CD4-positive, alpha-beta T cell (primary cell): ENCODE data around the gene INPP5A. TPM values are rescaled to one million over a fixed set of nuclear protein-coding genes. Genes with fewer than 3 reads are reported as not detected.

Experiments used
- ATAC-seq: fragments of 200-7000 bp; cut with Tn5 transposase; one replicate; pipeline ENCODE4 v1.10.0; 2022; ENCODE audit warnings: mild to moderate bottlenecking; ENCODE audit not compliant: poor library complexity
- CTCF ChIA-PET: fragments of 350-600 bp; sonication (Branson Sonifier 250); formaldehyde crosslinking; loops from one replicate; lab custom pipeline; 2021; ENCODE audit warnings: antibody characterized with exemption, inconsistent platforms; lab: Charles Lee
- POLR2A ChIA-PET: fragments of 350-600 bp; sonication (Branson Sonifier 250); formaldehyde crosslinking; loops from one replicate; lab custom pipeline; 2021; ENCODE audit warnings: antibody characterized with exemption, inconsistent platforms; lab: Charles Lee
- DNase-seq, 14 experiments: peaks; one replicate each; pipeline ENCODE4 v3.0.0-alpha.2; 2013 to 2020; ENCODE audit warnings: mixed read lengths in 2 of 14
- H3K27ac ChIP-seq, 2 donors: one replicate each; pipeline versions ENCODE4 v1.5.1 to v1.7.0; 2013; ENCODE audit warnings: low read length in 2 of 2, low read depth in 1 of 2, mild to moderate bottlenecking in 1 of 2
- H3K27me3 ChIP-seq, 2 experiments: 1 replicate in 1 of 2; 2 replicates in 1 of 2; pipeline versions ENCODE4 v1.6.1 to v1.7.0; 2013; ENCODE audit warnings: low read length in 2 of 2, control low read depth in 1 of 2, mild to moderate bottlenecking in 1 of 2, moderate library complexity in 1 of 2; ENCODE audit not compliant: insufficient read depth in 2 of 2, control insufficient read depth in 1 of 2
- H3K36me3 ChIP-seq: one replicate; pipeline ENCODE4 v1.6.1; 2013; ENCODE audit warnings: low read length, control low read depth; ENCODE audit not compliant: insufficient read depth
- H3K4me1 ChIP-seq: one replicate; pipeline ENCODE4 v1.6.1; 2013; ENCODE audit warnings: low read length, control low read depth; ENCODE audit not compliant: insufficient read depth
- H3K4me3 ChIP-seq: one replicate; pipeline ENCODE4 v1.5.1; 2013; ENCODE audit warnings: mild to moderate bottlenecking, low read length, moderate library complexity
- H3K9me3 ChIP-seq, 2 experiments: 1 replicate in 1 of 2; 2 replicates in 1 of 2; pipeline versions ENCODE4 v1.6.1 to v1.7.0; 2013; ENCODE audit warnings: low read length in 2 of 2, mild to moderate bottlenecking in 2 of 2, control low read depth in 1 of 2, moderate library complexity in 1 of 2; ENCODE audit not compliant: control insufficient read depth in 1 of 2, insufficient read depth in 1 of 2
- H3K27ac Mint-ChIP-seq: one replicate; pipeline ENCODE4 v1.8.0; 2020; ENCODE audit warnings: mixed read lengths
- H3K27me3 Mint-ChIP-seq: one replicate; pipeline ENCODE4 v1.8.0; 2021; ENCODE audit warnings: mixed read lengths
- H3K36me3 Mint-ChIP-seq: one replicate; pipeline ENCODE4 v1.8.0; 2021; ENCODE audit warnings: low read depth, mixed read lengths
- H3K4me1 Mint-ChIP-seq: one replicate; pipeline ENCODE4 v1.8.0; 2021; ENCODE audit warnings: low read depth, mixed read lengths
- H3K4me3 Mint-ChIP-seq: one replicate; pipeline ENCODE4 v1.8.0; 2020; ENCODE audit warnings: mild to moderate bottlenecking, mixed read lengths
- H3K9me3 Mint-ChIP-seq: one replicate; pipeline ENCODE4 v1.8.0; 2020; ENCODE audit warnings: mixed read lengths
- intact Hi-C, 2 experiments: fragments of 100-400 bp; cut with DNase I in 1 of 2; cut with micrococcal nuclease in 1 of 2; formaldehyde crosslinking; loops; one replicate each; pipeline versions ENCODE4 v1.15.1 to v1.9.0; 2023 to 2025; cut with DNase I, micrococcal nuclease
- total RNA-seq, 174 experiments: library from RNA in 2 of 174; stranded (reverse) in 2 of 174; gene quantifications; one replicate each; pipeline ENCODE4 v1.2.3 and lab custom pipeline; 2021 to 2026
- TF ChIP-seq, protein P1 (sequence below): fragments of 200-600 bp; IDR thresholded peaks from one replicate; pipeline ENCODE4 v1.8.0; 2022; ENCODE audit warnings: antibody characterized with exemption, mild to moderate bottlenecking

INPP5A gene
- total RNA-seq, 2 experiments from 2014 or later: 22.0 to 24.8 TPM

GRCh38 chr10:132536877-132537683 lies 507 bp upstream of the INPP5A start:
- peak overlapping the region; percentile 41 for H3K4me3 ChIP-seq
- Mint-ChIP-seq H3K9me3 (no peaks in the 10 kb centered on the region), H3K36me3 (no peaks in the 10 kb centered on the region), H3K27me3 (no peaks in the 10 kb centered on the region), H3K4me3 (peak overlapping the region; percentile 92), H3K27ac (peak overlapping the region; percentile 81), H3K4me1 (peaks cover 46% of the 10 kb centered on the region)
- intact Hi-C loops: loop anchor here (2.0 to 10.0 kb wide), 12 partner anchors 14 to 840 kb away; partner anchors contain the start of genes LRRC27 (in 2 of the 2), PWWP2B (in 2 of the 2), BNIP3 (in 1 of the 2) and PAOX (in 1 of the 2)
- ChIA-PET POLR2A (interaction anchor here (1.5 to 1.6 kb wide), 2 partner anchors 14 to 90 kb away, joined by 4 to 10 read pairs; no protein-coding TSS in a partner anchor), CTCF (no interaction called here)
- peaks cover 55% of the 10 kb centered on the region for H3K4me1 ChIP-seq
- ATAC-seq (peak; percentile 84), DNase-seq (peak; percentile 99 to 100 (median 100))
- no peaks in the 10 kb centered on the region for H3K27me3 ChIP-seq
- H3K27ac ChIP-seq: peak overlapping the region in 1 of 2 donors; percentile 43
- peaks cover 0 to 4% of the 10 kb centered on the region in 2 experiments for H3K9me3 ChIP-seq
- no peaks in the 10 kb centered on the region for H3K36me3 ChIP-seq
- TF ChIP-seq, protein P1, sequence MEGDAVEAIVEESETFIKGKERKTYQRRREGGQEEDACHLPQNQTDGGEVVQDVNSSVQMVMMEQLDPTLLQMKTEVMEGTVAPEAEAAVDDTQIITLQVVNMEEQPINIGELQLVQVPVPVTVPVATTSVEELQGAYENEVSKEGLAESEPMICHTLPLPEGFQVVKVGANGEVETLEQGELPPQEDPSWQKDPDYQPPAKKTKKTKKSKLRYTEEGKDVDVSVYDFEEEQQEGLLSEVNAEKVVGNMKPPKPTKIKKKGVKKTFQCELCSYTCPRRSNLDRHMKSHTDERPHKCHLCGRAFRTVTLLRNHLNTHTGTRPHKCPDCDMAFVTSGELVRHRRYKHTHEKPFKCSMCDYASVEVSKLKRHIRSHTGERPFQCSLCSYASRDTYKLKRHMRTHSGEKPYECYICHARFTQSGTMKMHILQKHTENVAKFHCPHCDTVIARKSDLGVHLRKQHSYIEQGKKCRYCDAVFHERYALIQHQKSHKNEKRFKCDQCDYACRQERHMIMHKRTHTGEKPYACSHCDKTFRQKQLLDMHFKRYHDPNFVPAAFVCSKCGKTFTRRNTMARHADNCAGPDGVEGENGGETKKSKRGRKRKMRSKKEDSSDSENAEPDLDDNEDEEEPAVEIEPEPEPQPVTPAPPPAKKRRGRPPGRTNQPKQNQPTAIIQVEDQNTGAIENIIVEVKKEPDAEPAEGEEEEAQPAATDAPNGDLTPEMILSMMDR: no peak

- H3K9me3 Mint-ChIP-seq: no peaks in the 10 kb centered on the region
- TF ChIP-seq, protein P1: no peak
- Histone ChIP-seq H3K4me1 (peaks cover 65% of the 10 kb centered on the region), H3K4me3 (peak overlapping the region; percentile 70), H3K27me3 (no peaks in the 10 kb centered on the region), H3K27ac (peak overlapping the region; percentile 44 to 56), H3K36me3 (no peaks in the 10 kb centered on the region), H3K9me3 (no peaks in the 10 kb centered on the region)
- peaks cover 57% of the 10 kb centered on the region for H3K4me1 Mint-ChIP-seq
- no peaks in the 10 kb centered on the region for H3K36me3 Mint-ChIP-seq
- intact Hi-C loops: loop anchor here (5.0 to 10.0 kb wide), 9 partner anchors 86 to 839 kb away; partner anchors contain the start of genes LRRC27 (in 2 of the 2), BNIP3 (in 1 of the 2), PAOX (in 1 of the 2) and PPP2R2D (in 1 of the 2)
- ChIA-PET CTCF (interaction anchor here (1.5 kb wide), 1 partner anchor 13 kb away, joined by 4 read pairs; no protein-coding TSS in a partner anchor), POLR2A (interaction anchor here (1.2 kb wide), 1 partner anchor 33 kb away, joined by 3 read pairs; no protein-coding TSS in a partner anchor)
- H3K27me3 Mint-ChIP-seq: no peaks in the 10 kb centered on the region
- DNase-seq: peak in 2 of 14 experiments; percentile 37 to 62
- H3K4me3 Mint-ChIP-seq: peak overlapping the region; percentile 77
- H3K27ac Mint-ChIP-seq: peak overlapping the region; percentile 85
- ATAC-seq: no peak
Observed at GRCh38 chr10:132538031-132538789, 623 bp downstream of the INPP5A start.
